ENCODE data around the gene MMUT.
A peak's percentile ranks its signal among the peaks of the same experiment; 100 is the strongest.
"Not testable (repeated sequence)": the region's sequence is repeated elsewhere in the genome, so short reads cannot be mapped to it uniquely, and the experiment has no call there.

Gene MMUT

DNA sequence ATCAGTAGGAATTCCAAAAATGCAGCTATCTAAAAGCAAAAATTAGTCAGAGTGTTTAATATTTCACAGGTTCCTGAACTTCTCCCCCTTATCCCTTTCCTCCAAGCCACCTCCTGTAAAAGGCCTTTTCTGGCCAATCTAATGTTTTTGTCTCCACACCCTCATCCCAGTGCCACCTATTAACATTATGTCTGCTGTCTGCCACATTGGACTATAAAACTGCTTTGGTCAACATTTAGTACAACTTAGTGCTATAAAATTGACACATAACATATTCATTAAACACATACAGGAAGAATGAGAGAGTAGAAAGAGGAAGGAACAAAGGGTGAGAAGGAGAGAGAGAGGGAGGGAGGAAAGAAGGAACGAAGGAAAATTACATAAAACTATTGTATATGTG lies 47.7 kb downstream of the MMUT start:
- no peak for DNase-seq

DNA sequence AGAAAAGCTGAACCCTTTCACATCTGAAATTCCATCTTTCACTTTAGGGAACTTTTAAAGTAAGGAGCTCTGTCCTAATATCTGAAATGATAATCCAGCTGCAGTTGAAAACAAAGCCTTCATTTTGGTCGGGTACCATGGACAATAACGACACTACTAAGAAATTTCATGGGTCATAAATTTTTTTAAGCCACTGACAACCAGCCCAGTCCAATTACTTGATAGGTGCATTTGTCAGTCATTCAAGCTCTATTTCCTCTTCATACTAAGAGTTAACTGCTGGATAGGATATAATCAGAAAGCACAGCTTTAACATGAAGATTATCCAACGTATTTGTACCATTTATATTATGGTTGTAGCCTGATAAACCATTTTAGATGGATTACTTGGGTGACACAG lies 52.5 kb downstream of the MMUT start:
- no peak for DNase-seq

DNA sequence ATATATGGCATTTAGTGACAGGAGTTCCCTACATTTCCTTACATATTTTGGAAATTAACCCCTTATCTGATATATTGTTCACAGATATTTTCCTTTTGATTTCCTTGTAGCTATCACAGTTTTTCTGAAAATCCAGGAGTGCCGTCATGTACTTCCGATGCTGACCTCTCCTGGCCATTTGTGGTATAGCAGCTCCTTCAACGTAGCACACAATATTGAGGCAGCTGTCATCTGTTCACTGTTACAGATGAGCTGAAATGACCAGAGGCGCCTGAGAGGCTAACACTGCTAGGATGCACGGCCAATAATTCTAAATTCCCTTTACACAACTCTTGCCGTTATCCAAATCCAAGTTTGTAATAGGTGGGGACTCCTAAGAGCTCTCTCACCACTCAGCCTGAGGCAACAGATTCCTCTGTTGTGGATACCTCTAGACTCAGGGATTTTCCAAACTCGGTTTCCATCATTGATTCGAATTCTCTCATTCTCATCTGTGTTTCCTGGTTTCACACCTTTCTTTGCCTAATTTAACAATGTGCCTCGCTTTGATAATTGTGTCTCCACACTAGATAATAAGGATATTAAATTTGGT lies 53.0 kb downstream of the MMUT start:
- DNase-seq, result peak; percentile 24

DNA sequence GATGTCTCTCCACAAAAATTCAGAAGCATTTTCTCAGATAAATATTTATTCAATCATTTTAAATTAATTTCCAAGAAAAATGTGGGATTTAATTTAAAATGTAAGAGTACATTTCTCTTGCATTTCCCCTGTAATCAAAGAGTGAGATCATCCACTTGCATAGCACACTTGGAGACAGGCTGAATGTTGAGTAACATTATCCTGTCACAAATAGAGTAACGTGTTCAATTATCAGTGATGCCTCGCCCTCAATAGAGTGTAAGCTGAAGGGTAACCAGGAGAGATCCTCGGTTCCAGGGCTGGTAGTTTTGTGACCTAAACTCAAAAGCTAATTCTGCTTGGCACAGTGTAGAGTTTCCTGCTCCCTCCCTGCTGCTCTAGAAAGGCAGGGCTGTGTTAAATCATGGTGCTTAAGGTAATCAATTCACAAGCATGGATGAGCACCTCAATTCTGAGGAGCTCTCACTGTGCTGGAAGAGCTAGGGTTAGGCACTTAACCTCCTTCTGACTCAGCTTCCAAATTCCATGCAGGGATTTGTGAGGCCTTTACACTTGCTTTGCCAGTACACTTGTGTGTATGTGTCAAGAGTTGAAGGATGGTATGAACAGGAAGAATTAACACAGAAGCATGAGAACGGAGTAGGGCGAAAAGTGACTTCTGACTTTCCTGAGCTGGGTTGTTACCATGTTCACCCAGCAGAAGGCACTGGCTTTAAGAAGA lies 56.6 kb downstream of the MMUT start:
- DNase-seq, result no peak

DNA sequence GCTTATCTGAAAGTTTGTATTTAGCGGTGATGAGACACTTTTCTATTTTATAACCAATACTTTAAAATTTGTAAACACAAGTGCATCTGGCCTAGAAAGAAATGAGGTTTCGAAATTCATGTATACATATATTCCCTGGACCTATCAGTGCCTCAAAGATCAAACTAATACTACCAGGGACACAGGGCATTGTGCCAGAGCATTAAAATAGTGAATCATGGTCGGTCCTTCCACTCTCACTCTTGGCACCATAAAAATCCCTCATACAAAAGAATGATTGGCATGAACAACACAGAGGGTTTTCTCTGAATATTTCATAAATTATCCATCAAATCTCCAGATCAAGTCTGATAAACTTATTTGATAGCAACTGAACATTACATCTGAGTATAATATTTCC lies 62.0 kb downstream of the MMUT start:
- DNase-seq, result no peak

DNA sequence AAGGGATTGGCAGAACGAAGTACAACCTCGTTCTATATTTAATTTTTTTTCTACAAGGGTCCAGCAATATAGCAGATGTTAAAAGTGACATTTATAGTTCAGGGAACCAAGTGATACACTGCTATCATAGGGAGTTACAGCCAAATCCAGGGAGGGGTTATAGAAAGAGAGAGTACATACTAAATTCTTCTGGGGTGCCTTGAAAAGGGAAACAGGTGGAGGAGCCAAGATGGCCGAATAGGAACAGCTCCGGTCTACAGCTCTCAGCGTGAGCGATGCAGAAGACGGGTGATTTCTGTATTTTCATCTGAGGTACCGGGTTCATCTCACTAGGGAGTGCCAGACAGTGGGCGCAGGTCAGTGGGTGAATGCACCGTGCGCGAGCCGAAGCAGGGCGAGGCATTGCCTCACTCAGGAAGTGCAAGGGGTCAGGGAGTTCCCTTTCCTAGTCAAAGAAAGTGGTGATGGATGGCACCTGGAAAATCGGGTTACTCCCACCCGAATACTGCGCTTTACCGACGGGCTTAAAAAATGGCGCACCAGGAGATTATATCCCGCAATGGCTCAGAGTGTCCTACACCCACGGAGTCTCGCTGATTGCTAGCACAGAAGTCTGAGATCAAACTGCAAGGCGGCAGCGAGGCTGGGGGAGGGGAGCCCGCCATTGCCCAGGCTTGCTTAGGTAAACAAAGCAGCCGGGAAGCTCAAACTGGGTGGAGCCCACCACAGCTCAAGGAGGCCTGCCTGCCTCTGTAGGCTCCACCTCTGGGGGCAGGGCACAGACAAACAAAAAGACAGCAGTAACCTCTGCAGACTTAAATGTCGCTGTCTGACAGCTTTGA lies 76.2 kb downstream of the MMUT start:
- not testable (repeated sequence) for DNase-seq

DNA sequence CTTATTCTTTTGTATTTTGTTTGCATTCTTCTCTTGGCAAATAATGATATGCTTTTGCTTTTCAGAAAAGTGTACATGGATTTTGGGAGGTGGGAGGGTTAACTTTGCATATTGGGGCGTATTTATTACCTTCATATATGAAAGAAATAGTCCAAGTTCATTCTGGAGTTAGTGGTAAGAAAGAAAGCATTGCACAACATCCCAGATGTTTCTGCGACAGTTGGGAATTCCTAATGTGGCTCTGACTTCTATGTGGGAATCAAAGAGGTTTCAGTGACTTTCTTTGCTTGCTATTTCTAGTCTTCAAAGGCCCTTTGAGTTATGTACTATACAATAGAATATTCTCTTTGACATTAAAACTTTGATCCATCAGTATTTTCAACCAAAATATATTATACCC lies 78.1 kb downstream of the MMUT start:
- DNase-seq, result no peak
